ENCODE measurements around the gene FABP7. TPM values are rescaled to one million over a fixed set of nuclear protein-coding genes. Genes with fewer than 3 reads are reported as not detected.

The FABP7 gene
- total and polyA plus RNA-seq, 3 donors from 2014 or later: not detected

- H3K27ac ChIP-seq: no peak overlapping the region
- no peaks in the 10 kb centered on the region for H3K4me1 ChIP-seq
- H3K9me3 ChIP-seq: no peaks in the 10 kb centered on the region
- no peak for TF ChIP-seq POLR2A (IDR thresholded peaks at IDR 0.05)
- no peak for TF ChIP-seq CTCF (IDR thresholded peaks at IDR 0.05)
- H3K4me3 ChIP-seq: no peak overlapping the region
- intact Hi-C loops (cut with DNase I; ENCODE audit: low total_unique reads): no loop called here
- DNase-seq: no peak
- H3K36me3 ChIP-seq (ENCODE audit: low read depth, missing control alignments): no peaks in the 10 kb centered on the region
- WGBS, 2 donors: 84% methylated on average over 5 of the region's 5 CpGs
- H3K27me3 ChIP-seq: no peaks in the 10 kb centered on the region
These were observed 25.5 kb downstream of the FABP7 start for GRCh38 chr6:122804962-122805485.

- H3K9me3 ChIP-seq: no peaks in the 10 kb centered on the region
- no peaks in the 10 kb centered on the region for H3K27me3 ChIP-seq
- H3K36me3 ChIP-seq (ENCODE audit: low read depth, missing control alignments): no peaks in the 10 kb centered on the region
- WGBS, 2 donors: 82 to 94% methylated on average over 2 of the region's 2 CpGs
- intact Hi-C loops (cut with DNase I; ENCODE audit: low total_unique reads): no loop called here
- no peak overlapping the region for H3K4me3 ChIP-seq
- TF ChIP-seq POLR2A (IDR thresholded peaks at IDR 0.05): no peak
- TF ChIP-seq CTCF (IDR thresholded peaks at IDR 0.05): no peak
- H3K27ac ChIP-seq: no peak overlapping the region
- no peaks in the 10 kb centered on the region for H3K4me1 ChIP-seq
- DNase-seq: no peak
These were observed 26.8 kb downstream of the FABP7 start for GRCh38 chr6:122806291-122806690.

GRCh38 chr6:122808121-122808885, 28.8 kb downstream of the FABP7 start:
- H3K4me3 ChIP-seq: no peak overlapping the region
- no peak for TF ChIP-seq CTCF (IDR thresholded peaks at IDR 0.05)
- TF ChIP-seq POLR2A (IDR thresholded peaks at IDR 0.05): no peak
- no peak for DNase-seq
- no peaks in the 10 kb centered on the region for H3K27me3 ChIP-seq
- no peak overlapping the region for H3K27ac ChIP-seq
- WGBS, 2 donors: 77 to 85% methylated on average over 10 of the region's 10 CpGs
- intact Hi-C loops (cut with DNase I; ENCODE audit: low total_unique reads): no loop called here
- H3K4me1 ChIP-seq: no peaks in the 10 kb centered on the region
- no peaks in the 10 kb centered on the region for H3K9me3 ChIP-seq
- H3K36me3 ChIP-seq (ENCODE audit: low read depth, missing control alignments): no peaks in the 10 kb centered on the region

- WGBS, 2 donors: 86 to 88% methylated on average over 4 of the region's 4 CpGs
- Histone ChIP-seq H3K27me3 (no peaks in the 10 kb centered on the region), H3K27ac (no peak overlapping the region), H3K4me1 (no peaks in the 10 kb centered on the region), H3K4me3 (no peak overlapping the region), H3K9me3 (no peaks in the 10 kb centered on the region), H3K36me3 (ENCODE audit: low read depth, missing control alignments) (no peaks in the 10 kb centered on the region)
- TF ChIP-seq CTCF (IDR thresholded peaks at IDR 0.05) (no peak), POLR2A (IDR thresholded peaks at IDR 0.05) (no peak)
- DNase-seq: no peak
- intact Hi-C loops (cut with DNase I; ENCODE audit: low total_unique reads): no loop called here
These were observed 29.5 kb downstream of the FABP7 start for GRCh38 chr6:122809001-122809400.

GRCh38 chr6:122809691-122810090, 30.2 kb downstream of the FABP7 start:
- Histone ChIP-seq H3K4me1 (no peaks in the 10 kb centered on the region), H3K36me3 (ENCODE audit: low read depth, missing control alignments) (no peaks in the 10 kb centered on the region), H3K9me3 (no peaks in the 10 kb centered on the region), H3K27ac (no peak overlapping the region), H3K27me3 (no peaks in the 10 kb centered on the region), H3K4me3 (no peak overlapping the region)
- intact Hi-C loops (cut with DNase I; ENCODE audit: low total_unique reads): no loop called here
- DNase-seq: no peak
- no peak for TF ChIP-seq POLR2A (IDR thresholded peaks at IDR 0.05)
- TF ChIP-seq CTCF (IDR thresholded peaks at IDR 0.05): no peak
- 89 to 90% methylated on average over 2 of the region's 2 CpGs for WGBS, 2 donors

Measured in testis (tissue), 3 donors.